ENCODE measurements around the gene SULF2.
"Not testable (repeated sequence)": the region's sequence is repeated elsewhere in the genome, so short reads cannot be mapped to it uniquely, and the experiment has no call there.

The SULF2 gene

GRCh38 chr20:47785311-47785853, at the start of gene SULF2:
TSS of gene SULF2 (minus strand) at chr20:47785481. CDS start at chr20:47757363, 28,118 bp downstream.
- peaks cover 34% of the 10 kb centered on the region for H3K27me3 ChIP-seq (replicated peaks)
- no peaks in the 10 kb centered on the region for H3K36me3 ChIP-seq (replicated peaks)
- in situ Hi-C loops (cut with HindIII; ENCODE audit: low pct_ligation_motif_present, low sequenced_read_pairs), result no loop called here
- peak within 1 kb of the TSS; percentile 48 for H3K4me3 ChIP-seq (ENCODE audit: low read depth, low read length)
- TF ChIP-seq CTCF (IDR thresholded peaks at IDR 0.05; ENCODE audit: low read depth, low read length, missing control alignments), result no peak
- no peak for DNase-seq
- H3K27ac ChIP-seq, result no peak within 1 kb of the TSS

GRCh38 chr20:47831675-47832074, 46.4 kb upstream of the SULF2 start:
- DNase-seq; in situ Hi-C loops (cut with HindIII; ENCODE audit: low pct_ligation_motif_present, low sequenced_read_pairs): not testable (repeated sequence)

GRCh38 chr20:47826716-47827115, 41.4 kb upstream of the SULF2 start:
- in situ Hi-C loops (cut with HindIII; ENCODE audit: low pct_ligation_motif_present, low sequenced_read_pairs); DNase-seq: not testable (repeated sequence)

More at GRCh38 chr20:47831675-47832074, 46.4 kb upstream of the SULF2 start:
- H3K27me3 ChIP-seq (replicated peaks); H3K36me3 ChIP-seq (replicated peaks); H3K4me3 ChIP-seq (ENCODE audit: low read depth, low read length); H3K27ac ChIP-seq: not testable (repeated sequence)

GRCh38 chr20:47826006-47826405, 40.7 kb upstream of the SULF2 start:
- H3K27ac ChIP-seq; H3K4me3 ChIP-seq (ENCODE audit: low read depth, low read length); in situ Hi-C loops (cut with HindIII; ENCODE audit: low pct_ligation_motif_present, low sequenced_read_pairs); DNase-seq; H3K27me3 ChIP-seq (replicated peaks); H3K36me3 ChIP-seq (replicated peaks): not testable (repeated sequence)

More at GRCh38 chr20:47826716-47827115, 41.4 kb upstream of the SULF2 start:
- H3K27ac ChIP-seq; H3K36me3 ChIP-seq (replicated peaks); H3K27me3 ChIP-seq (replicated peaks); H3K4me3 ChIP-seq (ENCODE audit: low read depth, low read length): not testable (repeated sequence)

- Histone ChIP-seq H3K36me3 (replicated peaks) (no peaks in the 10 kb centered on the region), H3K27me3 (replicated peaks) (no peaks in the 10 kb centered on the region), H3K4me3 (ENCODE audit: low read depth, low read length) (no peak overlapping the region), H3K27ac (no peak overlapping the region)
- no peak for TF ChIP-seq CTCF (IDR thresholded peaks at IDR 0.05; ENCODE audit: low read depth, low read length, missing control alignments)
- in situ Hi-C loops (cut with HindIII; ENCODE audit: low pct_ligation_motif_present, low sequenced_read_pairs), result no loop called here
- no peak for DNase-seq
Measured at GRCh38 chr20:47825011-47825762, 39.9 kb upstream of the SULF2 start.

- H3K27me3 ChIP-seq (replicated peaks); DNase-seq; H3K4me3 ChIP-seq (ENCODE audit: low read depth, low read length); H3K36me3 ChIP-seq (replicated peaks); H3K27ac ChIP-seq; in situ Hi-C loops (cut with HindIII; ENCODE audit: low pct_ligation_motif_present, low sequenced_read_pairs): not testable (repeated sequence)
Measured at GRCh38 chr20:47823941-47824340, 38.7 kb upstream of the SULF2 start.

- Histone ChIP-seq H3K27me3 (replicated peaks) (peaks cover 5% of the 10 kb centered on the region), H3K4me3 (ENCODE audit: low read depth, low read length) (no peak overlapping the region), H3K27ac (no peak overlapping the region), H3K36me3 (replicated peaks) (no peaks in the 10 kb centered on the region)
- no peak for TF ChIP-seq CTCF (IDR thresholded peaks at IDR 0.05; ENCODE audit: low read depth, low read length, missing control alignments)
- in situ Hi-C loops (cut with HindIII; ENCODE audit: low pct_ligation_motif_present, low sequenced_read_pairs), result no loop called here
- no peak for DNase-seq
Measured at GRCh38 chr20:47821481-47822100, 36.3 kb upstream of the SULF2 start.
